DMS114 treated with DMSO at 0.1 percent for 48 hours (cell line): Measurements from ENCODE around the gene CWC25.
A peak's percentile ranks its signal among the peaks of the same experiment; 100 is the strongest.
"Not testable (repeated sequence)": the region's sequence is repeated elsewhere in the genome, so short reads cannot be mapped to it uniquely, and the experiment has no call there.

ENCODE experiments used
- DNase-seq: peaks from one replicate; lab custom pipeline; 2025; ENCODE audit not compliant: unreplicated experiment; lab: John Stamatoyannopoulos, UW

The CWC25 gene

DNA sequence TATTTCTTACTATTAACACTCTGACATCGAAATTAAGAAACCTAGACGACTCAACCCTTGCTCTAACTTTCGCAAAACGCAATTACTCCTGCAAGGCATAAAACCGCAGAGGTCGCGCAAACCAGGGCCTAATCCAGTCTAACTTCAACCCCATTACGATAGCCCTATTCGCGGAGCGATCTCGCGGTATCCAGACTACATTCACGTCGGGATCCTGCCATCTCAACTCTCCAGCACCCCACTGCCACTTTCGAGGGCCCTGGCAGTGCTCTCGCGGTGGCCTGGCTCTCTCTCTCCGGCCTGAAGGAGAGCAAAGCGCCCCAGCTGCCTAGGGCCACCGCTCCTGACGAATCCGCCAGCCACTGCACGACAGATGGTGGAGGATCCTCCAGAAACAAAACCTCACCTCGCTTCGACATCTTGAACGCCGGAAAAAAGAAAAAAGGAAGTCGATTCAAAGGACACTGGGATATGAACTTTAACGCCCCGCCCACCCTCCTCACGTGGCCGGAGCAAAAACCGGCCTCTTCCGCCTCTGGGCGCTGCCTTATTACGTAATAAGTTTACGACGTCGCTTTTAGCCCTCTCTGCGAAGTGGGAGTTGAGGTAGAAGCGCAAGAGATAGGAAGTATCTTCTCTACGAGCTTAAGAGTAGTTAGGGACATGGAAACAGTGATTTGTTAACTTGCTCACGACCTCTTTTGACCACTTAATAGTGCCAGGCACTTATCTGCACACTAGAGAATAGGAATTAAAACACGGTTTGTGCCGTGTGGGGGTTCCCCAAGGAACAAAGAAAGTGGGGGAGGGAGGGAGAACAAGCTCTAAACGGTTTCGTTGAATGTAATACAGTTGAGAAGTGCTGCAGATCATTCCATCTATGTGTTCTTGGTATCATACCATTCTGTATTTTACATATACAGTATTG, 28.4 kb upstream of the CWC25 start, which contains the start of gene RPL23:
TSS of gene RPL23 (minus strand) at position 430 of the 928 bp plus-strand sequence. CDS start at position 419, 11 bp downstream.
- DNase-seq: peak; percentile 96

DNA sequence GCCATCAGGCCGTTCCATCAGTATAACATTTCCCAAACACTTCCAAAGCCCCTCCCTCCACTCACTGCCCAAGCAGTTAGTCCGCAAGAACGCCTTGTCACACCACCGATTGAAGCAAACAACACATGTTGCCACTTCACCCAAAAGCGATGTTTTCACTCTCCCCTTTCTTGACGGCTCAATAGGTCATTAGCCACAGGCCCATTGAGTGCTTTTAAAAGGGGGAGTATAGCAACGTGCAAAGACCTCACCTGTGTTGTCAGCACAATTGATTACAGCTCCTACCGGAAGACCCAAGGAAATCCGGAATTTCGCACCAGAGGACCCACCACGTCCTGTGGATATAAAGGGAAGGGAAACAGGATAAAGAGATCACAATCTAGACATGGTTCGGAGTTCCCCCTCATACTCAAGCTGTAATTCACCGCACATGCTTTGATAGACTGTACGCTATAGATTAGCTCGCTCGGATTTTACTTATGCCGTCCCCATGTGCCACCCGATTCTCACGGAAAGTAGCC, 27.7 kb upstream of the CWC25 start:
- no peak for DNase-seq

DNA sequence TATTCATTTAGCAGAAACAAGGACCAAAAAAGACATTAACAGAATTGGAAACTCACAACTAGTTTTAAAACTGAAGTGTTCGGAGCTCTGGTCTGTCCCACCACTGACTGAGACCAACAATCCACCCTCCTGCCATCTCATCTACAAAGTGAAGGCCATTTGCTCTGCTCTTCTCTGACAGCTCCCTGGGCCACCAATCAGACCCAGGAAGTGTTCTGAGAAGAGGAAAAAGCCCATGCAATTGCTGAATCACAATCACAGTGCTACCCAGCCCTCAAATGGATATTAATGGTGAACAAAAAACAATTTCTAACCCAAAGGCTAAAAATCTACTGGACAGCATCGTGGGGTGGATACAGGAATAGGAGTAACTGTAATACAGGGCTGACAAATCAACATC, 26.3 kb upstream of the CWC25 start:
- no peak for DNase-seq

DNA sequence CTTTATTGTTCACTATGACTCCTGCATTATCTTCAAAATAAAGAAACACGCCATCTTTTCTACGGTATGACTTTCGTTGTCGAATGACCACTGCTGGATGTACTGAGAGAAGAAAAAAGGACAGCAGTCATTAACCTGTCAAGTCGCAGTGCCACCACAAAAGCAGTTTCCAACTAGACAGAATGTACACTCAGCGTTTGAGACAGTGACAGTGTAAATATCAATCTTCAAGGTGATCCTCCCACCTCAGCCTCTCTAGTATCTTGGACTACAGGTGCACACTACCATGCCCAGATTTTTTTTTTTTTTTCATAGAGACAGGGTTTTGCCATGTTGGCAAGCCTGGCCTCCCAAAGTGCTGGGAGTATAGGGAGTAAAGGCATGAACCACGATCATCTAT, 25.3 kb upstream of the CWC25 start:
- no peak for DNase-seq

DNA sequence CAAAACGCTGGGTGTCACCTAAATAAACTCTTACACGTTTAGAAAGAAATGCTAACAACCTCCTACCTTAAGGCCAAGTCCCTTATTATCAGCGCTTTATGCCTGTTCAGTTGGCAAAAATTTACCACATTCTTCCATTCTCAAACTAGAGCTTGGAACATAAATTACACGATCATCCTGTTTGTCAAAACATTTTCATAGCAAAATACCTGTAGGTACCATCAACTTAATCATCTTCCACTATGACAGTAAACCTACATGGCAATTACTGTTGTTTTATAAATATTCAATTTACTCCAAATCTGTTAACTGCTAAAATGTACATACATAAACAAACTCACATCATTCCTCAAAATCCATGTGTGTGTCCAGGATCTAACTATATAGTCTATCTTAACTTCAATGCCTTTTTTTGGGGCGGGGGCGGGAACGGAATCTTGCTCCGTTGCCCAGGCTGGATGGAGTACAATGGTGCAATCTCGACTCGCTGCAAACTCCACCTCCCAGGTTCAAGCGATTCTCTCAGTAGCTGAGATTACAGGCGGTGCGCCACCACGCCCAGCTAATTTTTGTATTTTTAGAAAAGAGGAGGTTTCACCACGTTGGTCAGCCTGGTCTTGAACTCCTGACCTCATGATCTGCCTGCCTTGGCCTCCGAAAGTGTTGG, 24.0 kb upstream of the CWC25 start:
- no peak for DNase-seq

DNA sequence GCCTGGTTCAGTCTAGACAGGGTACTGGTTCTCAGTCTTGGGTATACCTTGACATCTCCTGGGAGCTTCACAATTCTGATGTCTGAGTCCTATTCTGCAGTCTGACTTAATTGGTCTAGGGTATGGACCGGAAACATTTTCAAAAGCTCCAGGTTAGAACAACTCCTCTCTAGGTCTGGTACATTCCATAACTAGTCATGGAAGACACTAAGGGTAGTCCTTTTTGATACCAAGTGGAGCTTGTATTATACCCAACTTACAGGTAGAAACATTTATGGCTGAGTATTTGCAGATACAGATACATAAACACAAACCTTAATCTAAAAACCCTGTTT, 23.4 kb upstream of the CWC25 start:
- DNase-seq: no peak

DNA sequence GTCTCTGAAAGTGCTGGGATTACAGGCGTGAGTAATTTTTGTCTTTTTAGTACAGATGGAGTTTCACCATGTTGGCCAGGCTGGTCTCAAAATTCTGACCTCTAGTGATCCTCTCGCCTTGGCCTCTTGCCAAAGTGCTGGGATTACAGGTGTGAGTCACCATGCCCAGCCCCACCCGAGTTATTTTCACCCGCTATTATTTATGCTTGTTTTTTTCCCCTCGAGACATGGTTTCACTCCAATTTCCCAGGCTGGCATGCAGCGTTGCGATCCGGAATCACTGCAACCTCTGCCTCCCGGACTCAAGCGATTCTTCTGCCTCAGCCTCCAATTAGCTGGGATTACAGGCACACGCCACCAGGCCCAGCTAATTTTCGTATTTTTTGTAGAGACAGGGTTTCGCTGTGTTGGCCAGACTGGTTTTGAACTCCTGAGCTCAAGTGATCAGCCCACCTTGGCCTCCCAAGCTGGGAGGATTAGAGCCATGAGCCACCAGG, 19.2 kb upstream of the CWC25 start:
- no peak for DNase-seq

DNA sequence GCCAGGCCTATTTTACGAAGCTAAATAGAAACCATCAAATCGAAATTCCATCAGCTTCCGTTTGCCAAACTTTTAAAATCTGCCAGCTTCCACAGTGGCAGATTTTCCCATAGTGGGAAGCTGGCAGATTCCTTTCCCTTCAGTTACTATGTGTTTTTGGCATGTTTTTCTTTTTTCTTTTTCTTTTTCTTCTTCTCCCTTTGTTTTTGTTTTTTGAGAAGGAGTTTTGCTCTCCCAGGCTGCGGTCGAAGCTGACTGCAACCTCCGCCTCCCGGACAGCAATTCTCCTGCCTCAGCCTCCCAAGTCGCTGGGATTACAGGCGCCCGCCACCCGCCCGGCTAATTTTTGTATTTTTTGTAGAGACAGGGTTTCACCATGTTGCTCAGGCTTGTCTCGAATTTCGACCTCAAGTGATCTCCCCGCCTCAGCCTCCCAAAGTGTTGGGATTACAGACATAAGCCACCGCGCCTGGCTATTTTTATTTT, 684 bp upstream of the CWC25 start:
- no peak for DNase-seq

DNA sequence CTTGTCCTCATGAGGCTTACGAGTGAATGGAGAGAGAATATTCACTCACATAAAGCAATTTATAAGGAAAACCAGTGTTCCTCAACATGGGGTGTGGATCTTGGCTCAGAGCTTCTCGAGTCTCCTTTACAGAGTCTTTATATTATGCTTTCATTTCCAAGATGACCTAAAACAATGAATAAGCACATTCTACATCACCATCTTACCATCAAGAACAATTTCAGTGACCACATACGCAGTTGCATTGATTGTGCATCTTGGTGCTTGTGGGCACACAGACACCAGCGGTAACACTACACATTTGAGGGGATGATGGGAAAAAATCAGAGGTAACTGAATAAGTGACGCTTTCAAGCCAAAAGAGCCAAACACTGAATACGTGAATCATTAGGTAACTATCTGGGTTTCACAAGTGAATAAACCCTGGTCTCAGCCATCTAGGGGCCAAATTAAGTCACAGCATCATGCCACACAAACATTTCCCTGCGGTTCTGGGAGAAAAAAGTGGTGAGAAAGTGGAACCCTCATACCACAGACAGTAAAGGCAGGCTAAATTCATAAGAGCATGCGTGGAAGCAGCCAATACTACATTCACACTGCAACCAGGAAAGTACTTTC, 9.4 kb downstream of the CWC25 start:
- no peak for DNase-seq

DNA sequence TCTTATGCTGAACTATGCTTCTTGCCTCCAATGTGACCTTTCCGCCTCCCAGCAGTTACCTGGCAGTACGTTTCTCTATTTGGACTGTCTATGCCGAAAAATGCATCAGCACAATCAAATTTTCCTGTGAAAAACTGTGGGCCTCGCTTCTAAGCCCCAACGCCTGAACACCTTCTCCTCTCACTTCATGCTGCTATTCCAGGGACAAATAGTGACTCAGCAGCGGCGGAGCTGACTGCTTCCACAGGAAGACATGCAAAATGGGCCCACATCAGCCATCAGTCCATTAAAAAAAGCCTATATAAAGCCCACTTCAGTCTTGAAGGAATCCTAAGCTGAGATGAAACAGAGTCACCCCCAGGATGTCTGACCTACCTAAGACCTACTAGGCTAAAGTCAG, 15.3 kb downstream of the CWC25 start:
- DNase-seq: no peak

DNA sequence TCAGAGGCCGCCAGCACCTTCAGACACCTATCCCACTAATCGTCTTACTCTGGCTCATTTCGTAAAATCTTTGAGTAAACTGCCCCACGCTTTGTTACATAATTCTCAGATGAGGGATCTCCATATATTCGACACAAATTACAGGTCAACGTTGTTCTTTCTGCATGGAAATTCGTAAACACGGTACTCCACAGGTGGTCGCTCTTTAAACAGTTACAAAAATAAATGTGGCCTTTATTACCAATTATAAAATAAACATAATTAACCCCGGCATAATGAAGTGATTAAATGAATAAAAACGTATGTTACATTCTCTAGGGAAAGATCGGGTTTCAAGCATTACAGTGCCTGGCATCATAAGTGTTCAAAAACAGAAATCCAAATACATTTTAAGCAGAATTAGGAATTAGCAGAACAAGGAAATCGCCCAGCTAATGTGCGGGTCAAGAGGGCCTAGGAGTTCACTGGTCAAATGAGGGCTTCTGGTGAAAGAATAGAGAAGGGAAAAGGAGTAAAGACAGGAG, 24.8 kb downstream of the CWC25 start:
- no peak for DNase-seq

DNA sequence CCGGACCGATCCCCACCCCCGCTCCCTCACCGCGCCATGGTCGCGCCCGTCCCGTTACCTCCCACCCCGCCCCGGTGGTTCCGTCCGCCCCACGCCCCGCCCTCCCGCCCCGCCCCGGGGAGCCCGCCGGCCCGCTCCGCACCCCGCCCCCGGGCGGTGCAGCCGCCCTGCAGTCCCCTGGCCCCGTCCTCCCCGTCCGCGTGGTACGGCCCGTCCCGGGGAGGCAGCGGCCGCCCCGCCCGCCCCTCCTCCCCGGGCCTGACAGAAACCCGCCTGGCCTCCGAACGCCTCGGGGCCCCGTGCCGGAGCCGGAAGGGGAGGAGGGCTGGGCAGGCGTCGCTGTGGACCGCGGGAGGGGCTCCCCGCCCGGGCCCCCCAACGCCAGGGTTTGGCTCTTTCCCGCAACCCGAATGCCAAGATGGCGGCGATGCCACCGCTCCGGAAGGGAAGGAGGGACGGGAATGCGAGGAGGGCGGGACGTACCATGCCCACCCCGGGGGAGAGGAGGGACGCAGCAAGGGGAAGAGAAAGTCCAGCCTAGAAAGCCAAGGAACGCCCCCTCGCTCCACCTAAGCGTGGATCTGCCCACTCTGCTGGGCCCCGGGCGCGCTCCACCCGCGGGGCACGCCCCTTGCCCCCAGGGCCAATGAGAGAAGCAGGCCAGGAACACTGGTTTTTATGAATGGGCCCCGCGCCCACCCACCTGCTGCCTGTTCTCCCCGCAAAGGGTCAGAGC, 25.5 kb downstream of the CWC25 start, which contains the start of gene PIP4K2B:
TSS of gene PIP4K2B (minus strand) at position 56 of the 736 bp plus-strand sequence. CDS start 132 bp downstream, outside the sequence.
- peak; percentile 93 for DNase-seq

DNA sequence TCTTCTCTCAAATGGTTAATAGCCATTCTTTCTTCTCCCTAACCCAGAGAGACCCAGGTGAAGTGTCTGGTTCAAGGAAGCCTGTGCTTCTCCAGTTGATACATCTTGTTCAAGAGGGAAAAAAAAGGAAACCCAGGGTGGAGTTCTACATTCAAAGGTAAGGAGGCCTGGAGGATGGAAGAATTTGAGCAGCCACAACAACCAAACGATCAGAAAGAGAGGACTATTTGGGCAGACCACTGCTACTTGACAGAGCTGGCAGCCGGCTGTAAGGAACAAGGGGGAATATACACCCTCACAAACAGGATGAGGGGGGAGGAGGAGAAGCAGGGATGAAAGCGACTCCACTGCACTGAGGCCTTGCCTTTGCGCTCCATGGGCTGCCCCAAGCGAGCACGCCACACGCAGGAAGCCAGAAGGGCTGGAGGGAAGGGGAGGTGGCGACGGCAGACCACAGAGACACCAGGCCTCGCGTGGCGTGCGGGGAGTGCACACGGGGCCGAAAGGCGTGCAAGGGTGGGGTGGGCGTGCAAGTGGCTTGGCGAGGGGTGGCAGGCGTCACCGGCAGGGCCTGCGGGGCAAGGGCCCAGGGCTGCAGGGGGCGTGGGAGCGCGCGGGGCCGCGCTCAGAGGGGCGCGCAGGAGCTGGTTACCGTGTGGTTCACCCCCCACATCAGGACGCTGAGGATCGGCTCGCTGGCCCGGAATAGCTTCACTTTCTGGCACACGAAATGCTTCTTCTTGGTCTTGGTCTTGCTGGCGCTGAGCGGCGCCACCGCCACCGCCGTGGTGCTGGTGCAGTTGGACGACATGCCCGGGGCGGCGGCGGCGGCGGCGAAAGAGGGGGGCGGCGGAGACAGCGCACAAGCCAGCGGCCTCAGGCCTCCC, 26.3 kb downstream of the CWC25 start:
- no peak for DNase-seq

DNA sequence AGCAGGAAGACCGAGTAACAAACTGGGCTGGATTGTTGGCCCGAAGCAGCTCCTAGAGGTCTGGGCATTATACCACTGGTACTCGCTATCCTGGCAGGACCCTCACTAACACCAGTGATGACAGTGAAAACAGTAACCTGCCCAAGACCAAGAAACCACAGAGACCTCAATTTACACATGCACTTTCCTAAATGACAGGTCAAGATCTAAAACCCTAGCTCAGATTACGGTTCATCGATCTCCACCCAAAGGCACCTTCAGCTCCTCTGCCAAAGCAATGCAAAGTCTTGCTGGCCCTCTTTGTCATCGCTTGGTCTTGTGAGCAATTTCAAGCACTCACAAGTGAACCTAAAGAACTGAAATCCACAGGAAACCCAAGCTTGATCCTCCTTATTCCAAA, 27.3 kb downstream of the CWC25 start:
- DNase-seq: no peak

DNA sequence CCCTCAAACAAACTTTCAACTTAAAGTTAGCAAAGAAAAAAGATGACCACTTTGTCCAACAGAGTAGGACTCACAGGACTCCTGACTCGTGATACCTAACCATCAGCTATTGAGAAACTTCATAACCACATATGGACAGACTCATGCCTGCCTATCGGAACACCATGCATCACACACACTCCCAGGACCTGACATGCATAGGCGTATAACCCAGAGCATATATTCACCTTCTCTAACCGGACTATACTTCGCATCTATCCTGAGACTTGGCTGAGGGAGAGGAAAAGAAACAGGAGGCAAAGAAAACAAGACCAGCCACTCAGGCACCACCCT, 28.0 kb downstream of the CWC25 start:
- no peak for DNase-seq

DNA sequence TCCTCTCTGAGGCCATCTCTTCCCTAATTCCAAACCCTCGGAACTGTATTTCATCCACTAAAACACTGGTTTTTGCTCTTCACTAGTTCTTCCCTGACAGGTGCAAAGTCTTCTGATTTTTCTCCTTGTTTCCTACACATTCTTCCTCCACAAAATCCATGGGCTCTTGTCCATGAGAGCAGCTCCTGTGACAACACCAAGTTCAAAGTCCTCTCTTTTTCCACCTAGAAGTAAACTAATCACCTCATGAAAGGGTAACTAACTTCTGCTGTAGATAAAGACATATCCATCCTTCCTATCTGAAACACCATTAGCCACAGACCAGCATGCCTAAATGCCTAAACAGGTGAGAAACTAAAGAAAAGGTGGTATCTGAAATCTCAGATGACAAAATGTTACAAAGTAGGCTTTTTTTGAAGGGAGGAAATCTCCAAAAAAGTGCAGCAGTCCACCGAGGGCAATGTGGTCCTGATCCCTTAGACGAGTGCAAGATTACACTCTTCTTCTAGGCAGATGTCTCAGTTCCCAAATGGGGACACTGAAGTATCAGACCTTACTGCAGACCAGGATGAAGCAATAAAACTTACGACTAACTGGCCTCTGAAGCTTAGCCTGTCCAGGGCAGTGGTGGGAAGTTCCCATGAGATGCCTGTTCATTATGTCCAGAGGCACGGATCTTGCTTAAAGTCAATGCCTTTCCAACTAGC, 28.5 kb downstream of the CWC25 start:
- DNase-seq: no peak

DNA sequence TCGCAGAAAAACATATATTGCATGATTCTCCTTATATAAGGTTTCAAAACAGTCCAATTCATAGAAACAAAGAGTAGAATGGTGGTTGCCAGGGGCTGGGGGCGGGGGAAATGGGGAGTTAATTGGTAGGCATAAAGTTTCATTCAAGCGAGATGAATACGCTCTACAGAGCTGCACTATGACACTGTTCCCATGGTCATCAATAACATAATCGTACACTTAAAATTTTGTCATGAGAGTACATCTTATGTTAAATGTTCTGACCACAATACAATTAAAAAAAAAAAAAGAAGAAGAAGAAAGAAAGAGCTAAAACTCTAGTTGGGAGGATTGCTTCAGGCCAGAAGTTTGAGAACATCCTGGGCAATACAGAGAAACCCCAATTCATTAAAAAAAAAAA, 30.9 kb downstream of the CWC25 start:
- no peak for DNase-seq

DNA sequence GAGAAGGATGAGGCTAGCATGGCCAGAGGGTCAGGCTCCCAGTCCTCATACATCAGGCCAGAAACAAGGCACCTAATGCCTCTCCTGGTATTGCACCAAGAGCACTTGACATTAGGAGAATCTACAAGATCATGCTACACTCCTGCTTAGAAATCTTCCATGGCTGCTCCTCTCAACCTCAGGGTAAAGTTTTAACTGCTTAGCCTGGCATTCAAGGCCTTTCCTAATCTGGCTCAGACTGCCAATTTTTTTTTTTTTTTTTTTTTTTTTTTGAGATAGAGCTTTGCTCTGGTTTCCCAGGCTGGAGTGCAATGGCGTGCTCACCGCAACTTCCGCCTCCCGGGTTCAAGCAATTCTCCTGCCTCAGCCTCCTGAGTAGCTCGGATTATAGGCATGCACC, 34.0 kb downstream of the CWC25 start:
- no peak for DNase-seq

DNA sequence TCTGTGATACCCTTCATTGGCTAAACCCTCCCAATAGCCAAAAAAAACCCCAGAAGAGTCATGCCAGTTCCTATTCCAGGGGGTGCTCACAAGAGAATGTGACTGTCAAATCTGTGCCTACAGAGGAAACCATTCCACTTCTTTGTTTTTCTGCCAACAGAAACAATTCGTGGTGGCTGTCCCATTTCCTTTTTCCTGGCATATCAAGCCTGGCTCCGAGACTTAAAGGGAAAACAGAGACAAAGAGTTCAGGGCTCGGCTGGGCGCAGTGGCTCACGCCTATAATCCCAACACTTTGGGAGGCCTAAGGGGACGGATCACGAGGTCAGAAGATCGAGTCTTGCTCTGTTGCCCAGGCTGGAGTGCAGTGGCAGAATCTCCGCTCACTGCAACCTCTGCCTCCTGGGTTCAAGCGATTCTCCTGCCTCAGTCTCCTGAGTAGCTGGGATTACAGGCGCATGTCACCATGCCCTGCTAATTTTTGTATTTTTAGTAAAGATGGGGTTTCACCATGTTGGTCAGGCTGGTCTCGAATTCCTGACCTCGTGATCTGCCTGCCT, 34.9 kb downstream of the CWC25 start:
- not testable (repeated sequence) for DNase-seq
